T-helper 22 cell (primary cell): ENCODE measurements around the gene DOCK2.
"Not testable (repeated sequence)": the region's sequence is repeated elsewhere in the genome, so short reads cannot be mapped to it uniquely, and the experiment has no call there.

Source experiments
- DNase-seq: peaks from one replicate; pipeline ENCODE4 v3.0.0-alpha.2; 2020; ENCODE audit warnings: low read depth

The DOCK2 gene

DNA sequence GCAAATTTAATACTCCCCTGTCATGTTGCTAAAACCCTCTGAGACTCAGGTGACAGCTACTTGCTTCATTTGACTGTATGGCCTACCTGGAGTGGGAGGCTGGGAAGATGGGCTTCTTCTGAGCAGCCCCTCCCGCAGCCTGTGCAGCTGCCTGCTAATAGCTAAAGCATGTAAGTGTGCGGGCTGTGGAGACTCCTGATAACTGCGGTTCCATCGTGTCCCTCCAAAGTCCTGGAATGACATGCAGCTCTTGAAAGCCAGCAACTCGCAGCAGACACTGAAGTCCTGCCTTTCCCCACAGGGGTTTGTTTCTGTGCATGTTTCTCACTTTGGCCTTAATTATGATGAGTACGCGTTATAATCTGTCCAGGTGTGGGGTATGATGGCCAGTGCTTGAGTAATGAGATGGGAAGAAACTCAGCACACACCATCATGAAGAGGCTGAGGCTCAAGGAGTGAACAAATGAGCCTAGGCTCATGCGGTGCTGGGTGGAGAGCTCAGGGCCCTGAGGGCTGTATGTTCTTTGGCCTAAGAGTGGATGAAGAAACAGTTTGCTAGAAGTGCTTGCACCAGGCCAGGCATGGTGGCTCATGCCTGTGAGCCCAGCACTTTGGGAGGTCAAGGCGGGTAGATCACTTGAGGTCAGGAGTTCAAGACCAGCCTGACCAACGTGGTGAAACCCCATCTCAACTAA lies 119.1 kb downstream of the DOCK2 start:
- DNase-seq, result no peak

DNA sequence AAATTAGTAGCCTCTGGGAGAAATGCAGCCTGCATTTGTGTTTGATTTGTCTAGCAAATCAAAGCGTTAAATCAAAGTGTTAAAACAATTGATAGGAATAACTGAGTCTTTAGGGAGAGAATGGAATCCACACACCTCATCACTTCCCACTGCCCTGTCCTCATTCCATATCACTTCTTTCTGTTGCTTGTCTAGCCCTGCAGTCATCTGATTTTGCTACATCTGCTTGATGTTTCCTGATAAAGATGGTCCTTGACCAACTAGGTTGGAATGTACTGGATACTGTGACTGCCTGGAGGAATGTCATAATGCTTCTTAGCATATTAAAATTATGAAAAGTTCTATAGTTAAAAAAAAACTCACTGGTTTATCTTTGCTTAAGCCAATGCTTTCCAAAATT lies 119.9 kb downstream of the DOCK2 start:
- DNase-seq, result no peak

DNA sequence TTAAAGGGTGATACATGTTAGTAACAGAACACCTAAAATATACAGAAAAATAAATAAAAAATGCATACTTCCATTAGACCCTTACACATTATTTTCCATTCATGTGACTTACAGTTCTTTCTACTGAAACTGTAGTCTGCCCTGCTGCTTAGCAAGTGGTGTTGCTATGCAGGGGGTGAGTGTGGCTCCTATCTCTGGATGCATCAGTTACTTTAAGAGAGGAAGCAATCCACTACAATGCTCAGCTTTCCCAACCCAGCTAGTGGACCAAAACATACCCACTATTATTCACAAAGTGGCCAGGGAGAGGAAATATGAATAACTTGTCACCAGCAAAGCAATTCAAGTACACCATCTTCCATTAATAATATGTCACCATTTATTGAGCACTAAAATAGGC lies 121.8 kb downstream of the DOCK2 start:
- DNase-seq, result no peak

GRCh38 chr5:169760229-169760628 lies 123.2 kb downstream of the DOCK2 start:
- no peak for DNase-seq

DNA sequence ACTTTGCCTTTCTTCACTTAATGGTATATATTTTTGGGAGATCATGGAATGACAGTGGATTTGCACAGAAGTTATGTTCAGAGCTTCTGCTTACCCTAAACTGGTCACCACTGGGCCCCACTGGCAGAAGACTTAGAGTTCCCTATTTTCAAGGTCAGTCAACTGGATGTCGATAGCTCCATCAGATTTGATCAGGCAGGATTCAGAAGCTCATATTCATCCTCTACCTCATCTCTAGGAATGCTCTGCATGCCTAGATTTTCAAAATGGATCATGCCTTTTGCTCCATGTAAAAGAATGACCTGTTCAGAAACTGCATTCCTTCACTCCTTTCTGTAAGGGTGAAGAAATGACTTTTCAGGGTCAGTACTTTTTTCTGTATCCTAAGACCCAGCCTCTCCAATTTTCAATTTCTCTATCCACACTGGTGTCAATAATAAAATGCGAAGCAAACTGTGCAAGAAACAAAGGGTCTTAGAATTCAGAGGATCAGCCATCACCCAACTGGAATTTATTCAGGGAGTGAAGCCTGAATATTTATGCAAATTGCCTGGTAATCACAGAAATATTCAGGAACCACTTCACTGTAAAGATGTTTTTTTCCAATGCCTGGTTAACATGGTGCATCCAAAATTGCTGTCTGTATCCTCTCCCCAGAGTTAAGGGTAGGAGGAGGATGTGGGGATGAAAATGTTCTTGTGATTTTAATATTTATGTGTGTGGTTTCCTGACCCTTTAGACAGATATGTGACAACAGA lies 125.4 kb downstream of the DOCK2 start:
- no peak for DNase-seq

DNA sequence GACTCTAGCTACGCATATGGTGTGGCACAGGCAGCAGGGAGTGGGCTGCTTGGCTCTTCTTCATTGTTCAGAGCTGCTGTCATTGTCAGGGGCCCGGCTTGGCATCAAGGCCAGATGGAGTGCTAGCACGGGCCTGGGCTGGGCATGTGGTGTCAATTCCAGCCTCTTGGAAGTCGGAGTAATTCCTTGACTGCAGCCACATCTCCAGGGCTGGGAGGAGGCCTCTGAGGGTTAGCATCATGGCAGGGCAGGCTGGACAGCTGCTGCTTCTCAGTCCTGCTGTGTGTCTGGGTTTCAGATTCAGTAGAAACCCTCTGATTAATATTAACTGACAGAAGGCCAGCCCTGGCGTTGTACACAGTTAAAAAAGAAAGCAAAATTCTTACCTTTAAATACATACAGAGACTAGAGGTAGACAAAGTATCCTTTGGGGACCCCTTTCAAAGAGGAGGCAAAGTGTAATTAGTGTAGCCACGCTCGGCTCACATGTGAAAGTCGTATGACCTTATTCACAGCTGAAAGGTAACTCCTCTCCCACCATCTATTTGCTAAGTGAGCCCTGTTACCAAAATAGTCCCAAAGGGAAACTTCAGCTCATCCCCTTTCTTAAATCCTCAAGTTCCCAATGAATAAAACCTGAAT lies 126.4 kb downstream of the DOCK2 start:
- no peak for DNase-seq

DNA sequence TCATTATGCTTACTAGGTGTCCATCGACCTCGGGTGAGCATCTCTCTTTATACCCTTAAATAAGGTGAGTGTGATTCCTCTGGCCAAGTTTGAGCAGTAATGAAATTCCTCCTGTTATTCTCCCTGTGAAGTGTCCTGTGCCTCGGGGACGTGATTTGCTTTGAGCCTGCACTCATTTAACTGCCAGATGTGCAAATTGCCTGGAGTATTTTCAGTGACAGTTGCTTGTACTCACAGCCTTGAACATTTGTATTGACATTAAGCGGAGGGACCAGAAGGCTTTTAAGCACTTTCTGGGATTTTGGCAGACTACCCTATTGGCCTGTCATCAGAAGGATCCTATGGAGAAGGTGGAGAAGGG lies 126.9 kb downstream of the DOCK2 start:
- DNase-seq, result no peak

DNA sequence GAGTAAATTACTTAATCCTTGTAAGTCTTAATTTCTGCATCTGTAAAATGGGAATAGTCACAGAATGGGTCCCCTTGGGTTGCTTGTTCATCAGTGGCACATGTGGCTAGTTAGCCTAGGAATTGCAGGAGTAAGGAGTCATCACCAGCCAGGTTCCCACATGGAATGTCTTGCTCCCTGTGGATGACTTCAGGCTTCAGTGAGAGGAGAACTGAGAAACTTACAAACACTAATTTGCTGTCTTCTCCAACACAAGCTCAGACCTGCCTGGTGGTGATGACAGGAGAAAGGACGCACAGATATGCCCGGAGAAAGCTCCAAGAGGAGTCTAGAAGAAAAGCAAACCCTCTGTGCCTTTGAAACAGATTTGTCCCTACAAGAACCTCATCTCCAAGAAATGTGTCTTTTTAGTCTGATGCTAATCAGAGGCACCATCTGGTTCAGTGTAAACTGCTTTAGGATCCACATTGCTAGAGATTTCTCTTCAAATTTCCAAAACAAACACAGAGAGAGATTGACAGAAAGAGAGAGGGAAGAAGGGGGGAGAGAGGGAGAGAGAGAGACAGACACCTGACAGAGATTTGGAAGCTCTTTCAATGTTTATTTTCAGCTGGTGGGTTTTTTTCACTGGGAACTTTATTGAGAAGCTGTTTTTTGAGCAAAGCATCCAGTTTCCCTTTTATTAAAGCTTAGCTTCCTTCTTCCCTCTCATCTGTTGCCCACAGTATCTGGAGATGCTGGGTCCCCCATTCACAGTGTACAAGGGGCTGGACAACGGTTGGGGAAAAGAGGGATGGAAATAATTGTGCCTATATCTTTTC lies 128.3 kb downstream of the DOCK2 start:
- no peak for DNase-seq

- not testable (repeated sequence) for DNase-seq
Measured at GRCh38 chr5:169766943-169767342, 129.9 kb downstream of the DOCK2 start.

DNA sequence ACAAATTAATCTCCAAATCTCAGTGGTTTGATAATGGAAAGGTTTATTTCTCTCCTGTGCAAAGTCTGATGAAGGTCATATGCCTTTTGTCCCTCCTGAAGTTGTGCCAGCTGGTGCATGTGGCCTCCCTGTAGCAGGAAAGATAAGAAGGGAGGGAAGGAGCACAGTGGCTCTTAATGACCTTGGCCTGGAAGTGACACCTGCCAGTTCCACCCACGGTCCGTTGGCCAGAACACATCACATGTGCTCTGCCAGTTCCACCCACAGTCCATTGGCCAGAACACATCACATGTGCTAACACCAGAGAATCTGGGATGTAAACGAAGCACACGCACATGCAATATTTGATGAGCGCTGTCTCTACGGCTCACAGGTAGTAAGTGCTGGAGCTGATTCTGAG lies 130.9 kb downstream of the DOCK2 start:
- no peak for DNase-seq

- no peak for DNase-seq
Measured at GRCh38 chr5:169768416-169768815, 131.3 kb downstream of the DOCK2 start.

DNA sequence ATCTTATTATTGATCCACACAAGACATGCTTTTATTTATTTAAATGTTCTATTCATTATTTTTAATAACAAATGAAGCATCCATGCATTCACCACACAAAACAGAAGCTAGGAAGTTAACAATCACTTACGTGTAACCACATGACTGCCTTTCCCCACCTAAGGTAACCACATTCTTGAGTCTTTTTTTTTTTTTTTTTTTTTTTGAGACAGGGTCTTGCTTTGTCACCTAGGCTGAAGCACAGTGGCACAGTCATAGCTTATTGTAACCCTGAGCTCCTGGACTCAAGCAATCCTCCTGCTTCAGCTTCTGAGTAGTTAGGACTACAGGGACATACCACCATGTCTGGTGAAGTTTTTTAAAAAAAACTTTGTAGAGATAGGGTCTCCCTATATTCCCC lies 133.0 kb downstream of the DOCK2 start:
- no peak for DNase-seq

DNA sequence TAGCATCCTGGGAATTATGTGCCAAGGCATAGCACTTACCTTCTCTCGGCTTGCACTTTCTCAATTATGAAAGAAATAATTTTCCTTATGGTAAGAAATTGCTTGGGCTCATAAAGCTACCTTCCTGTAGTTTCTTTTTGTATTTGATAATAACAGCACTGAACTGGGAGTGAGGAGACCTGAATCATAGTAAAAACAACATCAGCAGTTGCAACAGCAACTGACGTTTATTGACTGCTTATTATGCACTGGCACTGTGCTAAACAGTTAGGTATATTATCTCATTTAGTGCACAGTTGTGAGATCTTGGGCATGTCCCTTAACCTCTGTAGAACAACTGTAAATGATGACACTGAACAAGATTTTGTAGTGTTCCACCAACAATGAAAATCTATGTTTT lies 135.2 kb downstream of the DOCK2 start:
- DNase-seq, result no peak

- no peak for DNase-seq
Measured at GRCh38 chr5:169772688-169773087, 135.6 kb downstream of the DOCK2 start.

GRCh38 chr5:169777159-169777558 lies 140.1 kb downstream of the DOCK2 start:
- DNase-seq, result no peak

DNA sequence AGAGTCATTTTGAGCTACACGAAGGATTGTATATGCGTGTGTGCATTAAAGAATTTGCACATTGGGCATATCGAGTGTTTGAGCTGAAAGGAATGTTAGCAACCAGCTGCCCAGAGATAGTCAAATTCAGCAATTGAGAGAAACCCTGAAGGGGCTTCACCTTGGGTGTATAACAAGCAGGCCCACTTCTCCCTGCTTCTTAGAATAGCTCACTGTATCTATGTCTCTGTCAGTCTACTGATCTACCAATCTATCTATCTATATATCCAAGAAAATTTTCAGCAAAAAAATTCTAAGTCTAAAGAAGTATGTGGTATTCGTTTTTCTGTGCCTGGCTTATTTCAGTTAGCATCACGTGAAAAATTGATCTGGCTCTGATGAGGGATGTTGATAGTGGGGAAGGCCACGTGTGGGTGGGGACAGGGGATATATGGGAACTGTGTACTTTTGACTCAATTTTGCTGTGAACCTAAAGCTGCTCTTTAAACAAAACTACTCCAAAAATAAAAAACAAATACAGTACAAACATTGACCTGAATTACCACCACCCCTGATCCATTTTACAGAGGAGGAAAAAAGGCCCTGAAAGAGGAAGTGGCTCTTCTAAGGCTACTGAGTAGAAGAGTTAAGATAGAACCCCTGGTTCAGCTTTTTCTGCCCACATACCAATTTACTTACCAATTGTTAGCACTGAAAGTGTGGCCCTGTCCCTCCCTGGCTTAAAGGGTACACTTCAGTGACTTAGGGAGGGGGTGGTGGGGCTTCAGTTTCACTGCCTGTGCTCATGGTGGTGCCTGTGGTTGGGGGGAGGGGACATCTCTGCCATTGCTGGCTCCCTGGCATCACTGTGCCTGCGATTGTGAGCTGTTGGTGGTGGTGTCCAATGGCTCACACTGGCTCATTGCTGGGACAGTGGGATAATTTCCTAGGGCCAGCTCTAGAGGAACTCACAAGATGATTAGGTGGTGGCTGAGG lies 141.8 kb downstream of the DOCK2 start:
- DNase-seq, result no peak

- no peak for DNase-seq
Measured at GRCh38 chr5:169781420-169782345, 144.6 kb downstream of the DOCK2 start.

- DNase-seq, result no peak
Measured at GRCh38 chr5:169785771-169786618, 148.9 kb downstream of the DOCK2 start.

GRCh38 chr5:169788168-169788567 lies 151.1 kb downstream of the DOCK2 start:
- no peak for DNase-seq
